ENCODE measurements around the gene CDC25B. TPM values are rescaled to one million over a fixed set of nuclear protein-coding genes. Genes with fewer than 3 reads are reported as not detected.

Gene CDC25B
- total and polyA plus RNA-seq, 2 of the 8 experiments (the other 6 are each of a cell fraction or from before 2014, with no cell fraction given), result 21.7 to 31.2 TPM

- no peak overlapping the region for H2BK15ac ChIP-seq (ENCODE audit: low read length)
- H3K79me2 ChIP-seq (ENCODE audit: control insufficient read depth in 1 of 2, insufficient read depth in 2 of 2, low read length in 2 of 2), result no peaks in the 10 kb centered on the region; a peak in 1 of 4 replicates
- H3K18ac ChIP-seq (ENCODE audit: extremely low read depth, low read length), result no peak overlapping the region
- no peaks in the 10 kb centered on the region; the same call in 1 of the 2 replicates for H3K79me1 ChIP-seq (ENCODE audit: low read depth, low read length)
- no peaks in the 10 kb centered on the region for H3K9me3 ChIP-seq (ENCODE audit: insufficient read depth in 2 of 2, low read depth in 1 of 2, low read length in 1 of 2)
- FAIRE-seq, result no peak
- H2AK5ac ChIP-seq (ENCODE audit: low read depth, low read length), result no peak overlapping the region; the same call in 1 of the 2 replicates
- H3K27ac ChIP-seq (ENCODE audit: low read depth, low read length), result no peak overlapping the region
- DNase-seq (ENCODE audit: low read depth in 1 of 2, low spot score in 2 of 2), result no peak
- peaks cover 3% of the 10 kb centered on the region in 2 experiments for H4K20me1 ChIP-seq (replicated peaks in 1 of 2; ENCODE audit: control insufficient read depth in 1 of 2, insufficient read depth in 2 of 2, low read length in 2 of 2)
- no peak overlapping the region for H3K14ac ChIP-seq (ENCODE audit: insufficient read length)
- POLR2A ChIA-PET (ENCODE audit: partially characterized antibody), result interaction anchor here (1.1 kb wide), 1 partner anchor 92 kb away, joined by 3 read pairs; the partner anchor contains the start of gene PANK2
- no peak overlapping the region for H3K23ac ChIP-seq (ENCODE audit: insufficient read length)
- H4K8ac ChIP-seq (ENCODE audit: extremely low read depth, insufficient read depth, low read length), result no peak overlapping the region
- no peak overlapping the region for H4K91ac ChIP-seq (replicated peaks; ENCODE audit: insufficient read length, low read length)
- peaks cover 9% of the 10 kb centered on the region; the same call in 1 of the 2 replicates for H3K23me2 ChIP-seq (ENCODE audit: low read depth, low read length)
- WGBS, 2 experiments (ENCODE audit: extremely low coverage in 1 of 2, insufficient coverage in 1 of 2, insufficient read length in 1 of 2, insufficient replicate concordance in 2 of 2, low coverage in 1 of 2, low lambda C conversion rate in 2 of 2, missing lambda C conversion rate in 1 of 2), result 87% methylated on average over 5 of the region's 5 CpGs; no CpG with 5 or more reads in 1 of the 2 experiments
- no peak overlapping the region for H2BK20ac ChIP-seq (ENCODE audit: low read length)
- H3K4me3 ChIP-seq (ENCODE audit: extremely low read depth in 1 of 4, insufficient read depth in 2 of 4, low read depth in 3 of 4, low read length in 4 of 4), result peak overlapping the region in 3 of 4 experiments; percentile 68 to 85 (median 69); a peak in 6 of 8 replicates
- H4K5ac ChIP-seq (ENCODE audit: insufficient read length, low read depth, low read length), result no peak overlapping the region
- peaks cover 0 to 3% (median 0%) of the 10 kb centered on the region in 4 experiments; a peak in 1 of 7 replicates for H3K27me3 ChIP-seq (replicated peaks in 1 of 4; ENCODE audit: control insufficient read depth in 3 of 4, extremely low read depth in 1 of 4, insufficient read depth in 3 of 4, low read length in 3 of 4)
- H3K36me3 ChIP-seq (ENCODE audit: control insufficient read depth in 2 of 4, insufficient read depth in 4 of 4, low read length in 3 of 4), result peaks cover 4 to 10% (median 10%) of the 10 kb centered on the region in 4 experiments; a peak in 7 of 8 replicates
- H2BK5ac ChIP-seq (ENCODE audit: low read depth, low read length), result no peak overlapping the region
- H3K56ac ChIP-seq (replicated peaks; ENCODE audit: insufficient read length, low read depth, low read length), result no peak overlapping the region
- H3K9ac ChIP-seq (replicated peaks in 1 of 4; ENCODE audit: extremely low read depth in 1 of 4, low read depth in 3 of 4, low read length in 3 of 4), result no peak overlapping the region
- no peak overlapping the region for H3K4ac ChIP-seq (replicated peaks; ENCODE audit: insufficient read length, low read depth, low read length)
- CTCF ChIA-PET (ENCODE audit: partially characterized antibody), result interaction anchor here (0.6 kb wide), 1 partner anchor 743 kb away, joined by 3 read pairs; no protein-coding TSS in a partner anchor
- H3K4me1 ChIP-seq (replicated peaks in 1 of 4; ENCODE audit: control insufficient read depth in 3 of 4, insufficient read depth in 4 of 4, low read length in 3 of 4), result peaks cover 5 to 35% (median 28%) of the 10 kb centered on the region in 4 experiments
- peak overlapping the region; percentile 63 to 98 for H3K4me2 ChIP-seq (ENCODE audit: insufficient read depth in 1 of 2, low read depth in 2 of 2, low read length in 2 of 2)
- H2BK120ac ChIP-seq (replicated peaks; ENCODE audit: low read depth, low read length), result no peak overlapping the region
- no peak overlapping the region for H2AFZ ChIP-seq (ENCODE audit: low read length)
- H2BK12ac ChIP-seq (ENCODE audit: low read depth, low read length), result peak overlapping the region; percentile 35; the same call in 1 of the 2 replicates
- no peak for TF ChIP-seq BACH1 (IDR thresholded peaks at IDR 0.05; ENCODE audit: low read length)
- no peak for TF ChIP-seq NRF1 (IDR thresholded peaks at IDR 0.05; ENCODE audit: low read depth, low read length)
- TF ChIP-seq YY1 (IDR thresholded peaks at IDR 0.05; ENCODE audit: low read depth, low read length), result no peak
- TF ChIP-seq POLR2A (IDR thresholded peaks at IDR 0.05; ENCODE audit: control extremely low read depth in 1 of 2, low read depth in 2 of 2, low read length in 2 of 2), result no peak
- no peak for TF ChIP-seq SP1 (IDR thresholded peaks at IDR 0.05; ENCODE audit: low read depth, low read length)
- TF ChIP-seq CREB1 (IDR thresholded peaks at IDR 0.05), result no peak
- TF ChIP-seq TEAD4 (IDR thresholded peaks at IDR 0.05; ENCODE audit: low read depth, low read length), result no peak
- no peak for TF ChIP-seq E2F6 (IDR thresholded peaks at IDR 0.05)
- no peak for TF ChIP-seq HDAC2 (IDR thresholded peaks at IDR 0.05; ENCODE audit: borderline replicate concordance in 1 of 2, low read depth in 2 of 2, low read length in 2 of 2)
- TF ChIP-seq SP4 (IDR thresholded peaks at IDR 0.05; ENCODE audit: low read length), result no peak
- no peak for TF ChIP-seq SIN3A (conservative IDR thresholded peaks at IDR 0.05 in 1 of 2, IDR thresholded peaks at IDR 0.05 in 1 of 2; ENCODE audit: low read depth in 1 of 2, low read length in 2 of 2)
- TF ChIP-seq KDM5A (IDR thresholded peaks at IDR 0.05; ENCODE audit: low read length), result no peak
- TF ChIP-seq TAF1 (IDR thresholded peaks at IDR 0.05; ENCODE audit: low read depth, low read length), result no peak
- no peak for TF ChIP-seq RBBP5 (IDR thresholded peaks at IDR 0.05; ENCODE audit: borderline replicate concordance, low read depth, low read length)
- no peak for TF ChIP-seq SRF (IDR thresholded peaks at IDR 0.05; ENCODE audit: low read depth, low read length)
Measured at GRCh38 chr20:3797226-3797545, 1.1 kb downstream of the CDC25B start.

All from H1 (cell line).